Sigmoid colon (tissue), 4 donors: ENCODE data around the gene PRRT2.

Source experiments
- EP300 ChIP-seq, 4 donors: sonication (generic); formaldehyde crosslinking; IDR thresholded peaks; one replicate each; pipeline ENCODE4 v1.6.1; 2017; ENCODE audit warnings: antibody characterized with exemption in 4 of 4
- POLR2A ChIP-seq, 2 donors: fragments of 450-650 bp; IDR thresholded peaks; one replicate each; pipeline ENCODE4 v1.6.1; 2016; ENCODE audit warnings: antibody characterized with exemption in 2 of 2, mild to moderate bottlenecking in 2 of 2, moderate library complexity in 2 of 2
- POLR2AphosphoS5 ChIP-seq, 4 donors: sonication (generic); formaldehyde crosslinking; IDR thresholded peaks; one replicate each; pipeline ENCODE4 v1.6.1; 2017; ENCODE audit warnings: antibody characterized with exemption in 4 of 4
- TF ChIP-seq, protein P1 (sequence below), 4 experiments: fragments of 450-650 bp in 3 of 4; fragments of 200-600 bp in 1 of 4; IDR thresholded peaks; one replicate each; pipeline ENCODE4 v1.5.1; 2016 to 2019; ENCODE audit warnings: antibody characterized with exemption in 4 of 4, mild to moderate bottlenecking in 3 of 4, moderate library complexity in 2 of 4

DNA sequence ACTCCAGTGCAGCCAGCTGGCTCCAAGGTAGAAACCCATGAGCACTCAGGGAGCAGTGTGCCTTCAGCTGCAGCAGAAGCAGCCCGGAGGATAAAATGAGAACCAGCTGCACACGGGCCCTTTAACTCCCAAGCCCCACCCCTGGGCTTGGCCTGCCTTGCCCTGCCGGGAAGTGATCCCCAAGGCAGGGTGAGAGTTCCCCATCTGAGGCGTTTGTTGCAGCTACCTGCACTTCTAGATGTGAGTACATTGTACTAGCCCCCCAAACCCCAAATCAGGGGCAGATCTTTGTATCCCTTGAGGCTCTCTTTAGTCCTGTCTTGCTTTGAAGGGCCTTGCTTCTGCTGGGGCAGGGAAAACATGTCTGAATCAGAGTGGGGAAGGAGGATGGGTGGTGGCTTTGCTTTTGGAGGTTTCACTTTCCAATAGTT lies 8.3 kb downstream of the PRRT2 start, which contains the start of gene MVP:
- TF ChIP-seq POLR2AphosphoS5 (IDR thresholded peaks at IDR 0.05) (peak; percentile 35 to 82 (median 78)), POLR2A (IDR thresholded peaks at IDR 0.05) (peak in 1 of 2 donors; percentile 82), EP300 (IDR thresholded peaks at IDR 0.05) (no peak)
- TF ChIP-seq, protein P1, sequence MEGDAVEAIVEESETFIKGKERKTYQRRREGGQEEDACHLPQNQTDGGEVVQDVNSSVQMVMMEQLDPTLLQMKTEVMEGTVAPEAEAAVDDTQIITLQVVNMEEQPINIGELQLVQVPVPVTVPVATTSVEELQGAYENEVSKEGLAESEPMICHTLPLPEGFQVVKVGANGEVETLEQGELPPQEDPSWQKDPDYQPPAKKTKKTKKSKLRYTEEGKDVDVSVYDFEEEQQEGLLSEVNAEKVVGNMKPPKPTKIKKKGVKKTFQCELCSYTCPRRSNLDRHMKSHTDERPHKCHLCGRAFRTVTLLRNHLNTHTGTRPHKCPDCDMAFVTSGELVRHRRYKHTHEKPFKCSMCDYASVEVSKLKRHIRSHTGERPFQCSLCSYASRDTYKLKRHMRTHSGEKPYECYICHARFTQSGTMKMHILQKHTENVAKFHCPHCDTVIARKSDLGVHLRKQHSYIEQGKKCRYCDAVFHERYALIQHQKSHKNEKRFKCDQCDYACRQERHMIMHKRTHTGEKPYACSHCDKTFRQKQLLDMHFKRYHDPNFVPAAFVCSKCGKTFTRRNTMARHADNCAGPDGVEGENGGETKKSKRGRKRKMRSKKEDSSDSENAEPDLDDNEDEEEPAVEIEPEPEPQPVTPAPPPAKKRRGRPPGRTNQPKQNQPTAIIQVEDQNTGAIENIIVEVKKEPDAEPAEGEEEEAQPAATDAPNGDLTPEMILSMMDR (IDR thresholded peaks at IDR 0.05): no peak
